Endothelial cell of umbilical vein (primary cell): ENCODE results near the gene MCTP1. TPM values are rescaled to one million over a fixed set of nuclear protein-coding genes. Genes with fewer than 3 reads are reported as not detected.
"Not testable (repeated sequence)": the region's sequence is repeated elsewhere in the genome, so short reads cannot be mapped to it uniquely, and the experiment has no call there.

ENCODE experiments used
- BruUV-seq: library from RNA; stranded (reverse); fragments of 400-500 nt; replicated peaks from 2 replicates; lab custom pipeline; 2021; lab: Mats Ljungman, UMichigan
- CTCF ChIA-PET: fragments of 300-600, 350-600 bp; sonication (Branson Sonifier 250); formaldehyde crosslinking; loops from one replicate; lab custom pipeline; 2021; ENCODE audit warnings: antibody characterized with exemption, inconsistent platforms; lab: Charles Lee
- POLR2A ChIA-PET: fragments of 300-600, 350-600 bp; sonication (Branson Sonifier 250); formaldehyde crosslinking; loops from one replicate; lab custom pipeline; 2021; ENCODE audit warnings: antibody characterized with exemption, inconsistent platforms; lab: Charles Lee
- DNase-seq: peaks from one replicate; pipeline ENCODE4 v3.0.0-alpha.2; 2011; ENCODE audit warnings: low read depth, low spot score
- FAIRE-seq: peaks from 2 replicates; lab custom pipeline; 2011; peaks lifted over from hg19 to GRCh38; lab: Jason Lieb, UNC
- H2AFZ ChIP-seq: 2 replicates; pipeline ENCODE4 v1.6.0; 2012; ENCODE audit warnings: low read depth, low read length, control low read depth, inconsistent platforms
- H3K27ac ChIP-seq: 2 replicates; pipeline ENCODE4 v1.5.1; 2011; ENCODE audit warnings: low read depth, mild to moderate bottlenecking, control low read depth, low read length, moderate library complexity; ENCODE audit not compliant: insufficient read depth
- H3K27me3 ChIP-seq, 2 experiments: 2 replicates each; pipeline versions ENCODE4 v1.6.0 to v1.6.1; 2011; ENCODE audit warnings: low read length in 2 of 2, mixed read lengths in 1 of 2; ENCODE audit not compliant: control insufficient read depth in 2 of 2, insufficient read depth in 2 of 2
- H3K36me3 ChIP-seq, 2 experiments: 2 replicates in 1 of 2; 3 replicates in 1 of 2; pipeline ENCODE4 v1.5.1; 2011; ENCODE audit warnings: low read length in 2 of 2, mild to moderate bottlenecking in 1 of 2, moderate library complexity in 1 of 2; ENCODE audit not compliant: control insufficient read depth in 2 of 2, insufficient read depth in 2 of 2; ENCODE audit errors: extremely low read depth in 1 of 2
- H3K4me1 ChIP-seq: 3 replicates; pipeline ENCODE4 v1.5.1; 2011; ENCODE audit warnings: mild to moderate bottlenecking, low read length; ENCODE audit not compliant: control insufficient read depth, insufficient read depth; ENCODE audit errors: extremely low read depth
- H3K4me2 ChIP-seq: 2 replicates; pipeline ENCODE4 v1.6.1; 2011; ENCODE audit warnings: low read length, control low read depth, mixed read lengths; ENCODE audit not compliant: insufficient read depth
- H3K4me3 ChIP-seq, 3 experiments: fragments of 200-600 bp in 1 of 3; sonication (generic), shearing (Covaris generic) in 1 of 3; replicated peaks in 1 of 3; 2 replicates each; pipeline ENCODE4 v1.5.1; 2011 to 2016; ENCODE audit warnings: control low read depth in 3 of 3, low read length in 3 of 3, mild to moderate bottlenecking in 2 of 3, inconsistent platforms in 1 of 3, low read depth in 1 of 3, moderate library complexity in 1 of 3; ENCODE audit not compliant: insufficient read depth in 1 of 3
- H3K79me2 ChIP-seq: 2 replicates; pipeline ENCODE4 v1.6.0; 2012; ENCODE audit warnings: low read length, inconsistent platforms; ENCODE audit not compliant: control insufficient read depth, insufficient read depth
- H3K9ac ChIP-seq: replicated peaks from 2 replicates; pipeline ENCODE3; 2011; ENCODE audit warnings: low read length, control low read depth; ENCODE audit not compliant: insufficient read depth; ENCODE audit errors: extremely low read depth
- H3K9me1 ChIP-seq: replicated peaks from 3 replicates; pipeline ENCODE4 v1.6.0; 2011; ENCODE audit warnings: mild to moderate bottlenecking, low read length; ENCODE audit not compliant: control insufficient read depth, insufficient read depth; ENCODE audit errors: extremely low read depth
- H3K9me3 ChIP-seq: replicated peaks from 2 replicates; pipeline ENCODE4 v1.5.1; 2012; ENCODE audit warnings: low read length, inconsistent platforms; ENCODE audit not compliant: control insufficient read depth, insufficient read depth
- H4K20me1 ChIP-seq: replicated peaks from 2 replicates; pipeline ENCODE3; 2011; ENCODE audit warnings: mild to moderate bottlenecking, low read length; ENCODE audit not compliant: control insufficient read depth, insufficient read depth; ENCODE audit errors: extremely low read depth
- MYC ChIP-seq: IDR thresholded peaks from one replicate; pipeline ENCODE4 v1.6.1; 2011; ENCODE audit warnings: mild to moderate bottlenecking, low read depth, low read length
- POLR2A ChIP-seq: IDR thresholded peaks from 2 replicates; pipeline ENCODE4 v1.6.1; 2012; ENCODE audit warnings: low read depth, mild to moderate bottlenecking, control low read depth, low read length
- dilution Hi-C: fragments of 300-500 bp; cut with MboI; formaldehyde crosslinking; loops from one replicate; pipeline ENCODE4 v1.15.0; 2019; ENCODE audit warnings: low sequenced_read_pairs; ENCODE audit not compliant: extremely low pct_ligation_motif_present
- intact Hi-C: fragments of 100-400 bp; cut with micrococcal nuclease; formaldehyde crosslinking; loops from one replicate; pipeline ENCODE4 v1.10.0; 2022
- polyA plus RNA-seq, 4 experiments: library from polyadenylated mRNA; depleted of rRNA in 3 of 4; stranded (reverse) in 3 of 4; unstranded in 1 of 4; fragments of >200 nt; gene quantifications; 2 replicates each; pipeline versions ENCODE4 v1.2.1 to v1.2.3, GENCODE V29; 2011 to 2012; ENCODE audit warnings: missing spikeins in 1 of 4
- total RNA-seq: library from RNA; stranded (reverse); gene quantifications from 2 replicates; pipeline ENCODE4 v1.2.3, GENCODE V29; 2021
- TF ChIP-seq, protein P1 (sequence below), 2 donors: IDR thresholded peaks; 1 replicate in 1 of 2; 2 replicates in 1 of 2; pipeline ENCODE4 v1.5.1; 2011; ENCODE audit warnings: low read length in 2 of 2, mild to moderate bottlenecking in 2 of 2, moderate library complexity in 2 of 2, control low read depth in 1 of 2, inconsistent platforms in 1 of 2, low read depth in 1 of 2; ENCODE audit not compliant: insufficient read depth in 1 of 2; ENCODE audit errors: extremely low read depth in 1 of 2

The MCTP1 gene
- total and polyA plus RNA-seq, 2 donors (not counting 3 experiments of a cell fraction or from before 2014, with no cell fraction given): 79.3 to 203 TPM

DNA sequence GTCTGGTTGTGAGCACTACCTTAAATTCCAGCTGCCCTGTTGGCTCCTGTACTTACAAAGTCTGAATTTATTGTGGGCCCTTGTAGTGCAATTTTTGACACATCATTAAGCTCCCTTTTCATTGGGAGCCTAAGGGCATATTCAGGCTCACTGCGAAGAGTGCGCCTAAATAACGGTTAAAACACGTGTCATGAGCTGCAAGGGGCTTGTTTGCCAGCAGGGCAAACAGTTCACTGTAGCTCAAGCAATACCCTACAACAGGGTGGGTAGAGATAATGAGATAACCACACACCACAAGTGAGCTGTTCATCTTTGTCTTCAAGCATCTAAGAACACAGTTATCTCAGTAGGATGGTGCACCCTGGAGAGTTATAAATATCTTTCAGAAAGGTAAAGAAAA, 452.2 kb downstream of the MCTP1 start:
- intact Hi-C loops: no loop called here
- BruUV-seq: no TSS peak
- Histone ChIP-seq H3K4me1 (no peaks in the 10 kb centered on the region), H3K9me1 (no peaks in the 10 kb centered on the region), H3K9ac (no peak overlapping the region), H3K4me2 (no peak overlapping the region), H3K4me3 (no peak overlapping the region), H3K36me3 (peaks cover 0 to 15% of the 10 kb centered on the region in 2 experiments), H3K79me2 (no peaks in the 10 kb centered on the region), H3K27ac (no peak overlapping the region), H4K20me1 (no peaks in the 10 kb centered on the region), H3K9me3 (no peaks in the 10 kb centered on the region), H2AFZ (no peak overlapping the region), H3K27me3 (no peaks in the 10 kb centered on the region)
- DNase-seq (no peak), FAIRE-seq (no peak)
- dilution Hi-C loops: no loop called here
- no peak for TF ChIP-seq MYC
- TF ChIP-seq, protein P1, sequence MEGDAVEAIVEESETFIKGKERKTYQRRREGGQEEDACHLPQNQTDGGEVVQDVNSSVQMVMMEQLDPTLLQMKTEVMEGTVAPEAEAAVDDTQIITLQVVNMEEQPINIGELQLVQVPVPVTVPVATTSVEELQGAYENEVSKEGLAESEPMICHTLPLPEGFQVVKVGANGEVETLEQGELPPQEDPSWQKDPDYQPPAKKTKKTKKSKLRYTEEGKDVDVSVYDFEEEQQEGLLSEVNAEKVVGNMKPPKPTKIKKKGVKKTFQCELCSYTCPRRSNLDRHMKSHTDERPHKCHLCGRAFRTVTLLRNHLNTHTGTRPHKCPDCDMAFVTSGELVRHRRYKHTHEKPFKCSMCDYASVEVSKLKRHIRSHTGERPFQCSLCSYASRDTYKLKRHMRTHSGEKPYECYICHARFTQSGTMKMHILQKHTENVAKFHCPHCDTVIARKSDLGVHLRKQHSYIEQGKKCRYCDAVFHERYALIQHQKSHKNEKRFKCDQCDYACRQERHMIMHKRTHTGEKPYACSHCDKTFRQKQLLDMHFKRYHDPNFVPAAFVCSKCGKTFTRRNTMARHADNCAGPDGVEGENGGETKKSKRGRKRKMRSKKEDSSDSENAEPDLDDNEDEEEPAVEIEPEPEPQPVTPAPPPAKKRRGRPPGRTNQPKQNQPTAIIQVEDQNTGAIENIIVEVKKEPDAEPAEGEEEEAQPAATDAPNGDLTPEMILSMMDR (IDR thresholded peaks at IDR 0.05; ENCODE audit: extremely low read depth in 1 of 2, insufficient read depth in 1 of 2, low read depth in 1 of 2, low read length in 2 of 2): no peak
- ChIA-PET CTCF (interaction anchor here (1.0 to 1.7 kb wide), 4 partner anchors 15 to 35 kb away, joined by 3 to 6 read pairs (median 3); no protein-coding TSS in a partner anchor), POLR2A (no interaction called here)

DNA sequence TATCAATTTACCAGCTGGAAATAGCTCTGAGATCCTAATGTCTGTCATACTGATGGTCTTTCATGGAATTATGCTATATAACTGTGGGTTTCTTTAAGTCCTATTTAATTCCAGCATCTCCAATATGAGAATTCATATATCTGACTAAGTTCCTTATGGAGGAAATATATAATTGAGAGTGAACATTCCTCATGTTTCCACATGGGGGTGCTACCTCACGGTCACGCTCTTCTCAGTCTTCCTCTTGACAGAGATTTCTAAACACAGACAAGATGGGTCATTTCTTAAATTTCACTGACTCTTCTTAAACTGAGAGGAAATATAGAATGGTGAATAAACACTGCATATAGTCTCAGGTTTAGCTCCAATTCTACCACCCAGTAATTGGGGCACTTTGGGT, 454.4 kb downstream of the MCTP1 start:
- H2AFZ ChIP-seq: no peak overlapping the region
- POLR2A ChIA-PET: no interaction called here
- no peak overlapping the region for H3K9ac ChIP-seq
- H3K4me2 ChIP-seq: no peak overlapping the region
- intact Hi-C loops (no loop called here), dilution Hi-C loops (no loop called here)
- H3K4me1 ChIP-seq: no peaks in the 10 kb centered on the region
- no TSS peak for BruUV-seq
- H3K9me1 ChIP-seq: no peaks in the 10 kb centered on the region
- DNase-seq: peak; percentile 20
- H4K20me1 ChIP-seq: no peaks in the 10 kb centered on the region
- no peaks in the 10 kb centered on the region for H3K79me2 ChIP-seq
- no peak overlapping the region for H3K27ac ChIP-seq
- H3K27me3 ChIP-seq: no peaks in the 10 kb centered on the region
- no peak overlapping the region for H3K4me3 ChIP-seq
- H3K9me3 ChIP-seq: no peaks in the 10 kb centered on the region
- no peak for TF ChIP-seq POLR2A
- H3K36me3 ChIP-seq: peaks cover 0 to 15% of the 10 kb centered on the region in 2 experiments
- FAIRE-seq: no peak
- CTCF ChIA-PET: interaction anchor here (0.7 to 1.2 kb wide), 2 partner anchors 11 to 20 kb away, joined by 3 to 4 read pairs; no protein-coding TSS in a partner anchor

DNA sequence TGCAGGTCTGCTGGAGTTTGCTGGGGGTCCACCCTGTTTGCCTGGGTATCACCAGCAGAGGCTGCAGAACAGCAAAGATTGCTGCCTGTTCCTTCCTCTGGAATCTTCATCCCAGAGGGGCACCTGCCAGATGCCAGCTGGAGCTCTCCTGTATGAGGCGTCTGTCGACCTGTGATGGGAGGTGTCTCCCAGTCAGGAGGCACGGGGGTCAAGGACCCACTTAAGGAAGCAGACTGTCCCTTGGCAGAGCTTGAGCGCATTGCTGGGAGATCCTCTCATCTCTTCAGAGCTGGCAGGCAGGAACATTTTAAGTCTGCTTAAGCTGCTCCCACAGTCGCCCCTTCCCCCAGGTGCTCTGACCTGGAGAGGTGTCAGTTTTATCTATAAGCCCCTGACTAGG, 456.7 kb downstream of the MCTP1 start:
- H3K9me3 ChIP-seq, H3K27ac ChIP-seq, H3K4me2 ChIP-seq, H4K20me1 ChIP-seq, H3K9ac ChIP-seq, FAIRE-seq, H3K27me3 ChIP-seq, H3K4me3 ChIP-seq, intact Hi-C loops, H3K4me1 ChIP-seq, DNase-seq, BruUV-seq, H3K9me1 ChIP-seq, H3K79me2 ChIP-seq, dilution Hi-C loops, CTCF ChIA-PET, H2AFZ ChIP-seq, POLR2A ChIA-PET: not testable (repeated sequence)
- H3K36me3 ChIP-seq: peaks cover 0 to 11% of the 10 kb centered on the region in 2 experiments
